HG02973 (cell line): ENCODE measurements around the gene FXYD1.

Experiments
- ATAC-seq: cut with Tn5 transposase; IDR thresholded peaks from one replicate; pipeline ENCODE4 v1.9.1; 2021; ENCODE audit warnings: moderate library complexity; ENCODE audit not compliant: unreplicated experiment

Gene FXYD1

GRCh38 chr19:35184267-35184666 lies 45.6 kb downstream of the FXYD1 start:
- ATAC-seq, result no peak

GRCh38 chr19:35184884-35185283 lies 46.3 kb downstream of the FXYD1 start:
- ATAC-seq, result no peak
